HUES48 (cell line): ENCODE data around the gene GLB1L.
A peak's percentile ranks its signal among the peaks of the same experiment; 100 is the strongest.
"Not testable (repeated sequence)": the region's sequence is repeated elsewhere in the genome, so short reads cannot be mapped to it uniquely, and the experiment has no call there.

ENCODE experiments used
- H3K27ac ChIP-seq: one replicate; pipeline ENCODE4 v1.7.0; 2013; ENCODE audit warnings: low read depth, low read length, inconsistent platforms
- H3K27me3 ChIP-seq: 2 replicates; pipeline ENCODE4 v1.6.1; 2013; ENCODE audit warnings: mild to moderate bottlenecking, low read length; ENCODE audit not compliant: control insufficient read depth, insufficient read depth
- H3K36me3 ChIP-seq: 2 replicates; pipeline ENCODE4 v1.6.1; 2013; ENCODE audit warnings: low read length; ENCODE audit not compliant: control insufficient read depth, insufficient read depth
- H3K4me1 ChIP-seq: 2 replicates; pipeline ENCODE4 v1.6.1; 2013; ENCODE audit warnings: mild to moderate bottlenecking, low read length; ENCODE audit not compliant: control insufficient read depth, insufficient read depth
- H3K4me3 ChIP-seq: 2 replicates; pipeline ENCODE4 v1.5.1; 2013; ENCODE audit warnings: mild to moderate bottlenecking, low read depth, low read length
- H3K9ac ChIP-seq: 2 replicates; pipeline ENCODE4 v1.6.1; 2013; ENCODE audit warnings: mild to moderate bottlenecking, low read depth, low read length, moderate library complexity
- H3K9me3 ChIP-seq: 2 replicates; pipeline ENCODE4 v1.6.1; 2013; ENCODE audit warnings: low read length; ENCODE audit not compliant: control insufficient read depth, insufficient read depth

The GLB1L gene

DNA sequence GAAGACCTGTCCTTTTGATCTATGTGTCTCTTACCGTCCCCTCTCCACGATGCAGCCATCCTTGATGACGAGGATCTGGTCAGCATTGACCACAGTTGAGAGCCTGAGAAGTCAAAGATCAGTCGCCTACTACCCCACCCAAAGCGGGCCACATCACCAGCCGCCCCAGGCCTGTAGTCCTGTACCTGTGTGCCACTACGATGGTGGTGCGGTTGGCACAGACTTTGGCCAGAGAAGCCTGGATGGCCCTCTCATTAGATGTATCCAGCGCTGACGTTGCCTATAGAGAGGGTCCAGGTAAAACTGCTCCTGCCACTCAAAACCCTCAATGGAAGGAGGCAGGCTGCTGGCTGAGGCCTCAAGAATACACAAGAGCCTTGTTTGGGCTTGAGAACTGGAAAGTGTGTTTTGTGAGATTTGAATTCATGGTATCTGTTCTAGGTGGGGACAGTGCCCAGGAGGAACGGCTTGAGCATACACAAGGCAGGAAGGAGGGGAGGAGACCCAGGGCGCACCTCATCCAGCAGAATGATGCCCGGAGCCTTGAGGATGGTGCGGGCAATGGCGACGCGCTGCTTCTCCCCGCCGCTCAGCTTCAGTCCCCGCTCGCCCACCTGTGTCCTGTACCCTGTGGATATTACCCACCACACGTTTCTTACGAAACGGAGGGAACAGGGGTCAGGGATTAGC lies 34.9 kb downstream of the GLB1L start:
- Histone ChIP-seq H3K9me3 (no peaks in the 10 kb centered on the region), H3K36me3 (peaks cover 68% of the 10 kb centered on the region), H3K27me3 (no peaks in the 10 kb centered on the region), H3K4me1 (0 out of 2 replicates have a peak, but pooled peaks cover 5% of the 10 kb centered on the region), H3K9ac (no peak overlapping the region), H3K27ac (no peak overlapping the region), H3K4me3 (no peak overlapping the region)

DNA sequence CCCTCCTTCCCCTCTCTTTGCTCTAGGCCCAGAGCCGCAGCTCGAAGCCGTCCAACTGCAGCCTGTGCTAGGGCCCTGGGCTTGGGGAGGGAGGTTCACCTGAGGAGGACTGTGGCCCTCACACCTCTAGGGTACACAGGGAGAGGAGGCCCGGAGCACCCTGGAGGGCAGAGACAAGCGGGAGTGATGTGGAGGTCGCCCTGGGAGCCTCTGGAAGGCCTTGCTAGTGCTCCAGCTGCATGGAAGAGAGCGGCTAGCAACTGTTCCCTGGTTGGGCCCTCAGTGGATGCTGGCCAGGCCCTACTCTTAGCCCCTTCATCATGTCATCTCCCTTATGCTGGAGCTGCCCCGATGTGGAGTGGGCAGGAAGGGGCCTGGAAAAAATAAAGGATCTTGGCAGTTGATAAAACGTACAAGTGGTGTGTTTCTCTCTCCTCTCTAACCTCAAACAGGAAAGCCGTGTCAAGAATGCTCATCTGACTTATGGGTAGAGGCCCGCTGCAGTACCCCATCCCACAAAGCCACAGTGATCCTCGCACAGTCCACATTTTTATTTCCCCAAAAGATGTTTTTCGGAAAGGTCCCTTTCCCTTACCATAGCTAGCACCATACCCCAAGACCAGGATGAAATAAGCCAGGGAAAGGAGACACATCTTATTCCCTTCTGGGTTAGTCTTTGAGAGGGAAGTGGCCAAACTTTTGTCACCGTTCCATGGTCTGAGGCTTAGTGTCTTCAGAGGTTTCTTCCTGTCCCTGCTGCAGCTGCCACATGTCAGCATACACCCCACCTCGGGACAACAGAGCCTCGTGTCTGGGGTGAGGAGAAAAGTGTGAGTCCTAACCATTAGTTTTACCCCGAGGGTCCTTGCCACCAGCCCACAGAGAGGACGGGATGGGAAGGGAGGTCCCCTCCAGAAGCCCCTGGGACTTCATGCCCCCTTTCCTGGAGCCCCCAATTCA lies 35.7 kb downstream of the GLB1L start:
- Histone ChIP-seq H3K9ac (no peak overlapping the region), H3K4me1 (0 out of 2 replicates have a peak, but pooled peaks cover 5% of the 10 kb centered on the region), H3K4me3 (no peak overlapping the region), H3K27ac (no peak overlapping the region), H3K9me3 (no peaks in the 10 kb centered on the region), H3K36me3 (peaks cover 60% of the 10 kb centered on the region), H3K27me3 (no peaks in the 10 kb centered on the region)

DNA sequence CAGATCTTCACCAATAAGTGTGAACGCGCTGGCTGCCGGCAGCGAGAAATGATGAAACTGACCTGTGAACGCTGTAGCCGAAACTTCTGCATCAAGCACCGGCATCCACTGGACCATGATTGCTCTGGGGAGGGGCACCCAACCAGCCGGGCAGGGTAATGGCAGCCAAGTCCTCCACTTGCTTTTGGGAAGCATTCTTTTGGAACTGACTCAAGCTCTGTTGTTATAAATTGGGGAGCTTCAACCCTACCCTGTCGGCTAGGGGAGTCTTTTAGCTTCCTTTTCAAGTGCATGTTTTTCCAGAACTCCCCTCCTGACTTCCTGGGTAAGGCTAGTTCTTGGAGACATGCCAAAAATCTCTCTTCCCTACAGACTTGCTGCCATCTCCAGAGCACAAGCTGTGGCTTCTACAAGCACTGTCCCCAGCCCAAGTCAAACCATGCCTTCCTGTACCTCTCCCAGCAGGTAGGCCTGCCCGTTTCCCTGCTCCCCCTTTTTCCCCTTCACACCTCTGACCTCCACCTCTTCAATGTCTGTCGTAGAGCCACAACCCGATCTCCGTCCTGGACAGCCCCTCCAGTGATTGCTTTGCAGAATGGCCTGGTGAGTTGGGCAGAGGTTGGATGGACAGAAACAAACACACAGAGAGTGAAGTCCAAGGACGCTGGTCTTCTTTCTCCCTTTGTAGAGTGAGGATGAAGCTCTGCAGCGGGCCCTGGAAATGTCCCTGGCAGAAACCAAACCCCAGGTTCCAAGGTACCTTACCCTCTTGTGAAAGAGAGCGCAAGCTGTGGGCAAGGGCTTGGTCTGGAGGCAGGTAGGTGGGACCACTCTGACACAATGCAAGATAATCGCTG lies 37.1 kb downstream of the GLB1L start:
- Histone ChIP-seq H3K27ac (no peak overlapping the region), H3K4me1 (0 out of 2 replicates have a peak, but pooled peaks cover 5% of the 10 kb centered on the region), H3K36me3 (peaks cover 47% of the 10 kb centered on the region), H3K27me3 (no peaks in the 10 kb centered on the region), H3K9ac (no peak overlapping the region), H3K4me3 (no peak overlapping the region), H3K9me3 (no peaks in the 10 kb centered on the region)

DNA sequence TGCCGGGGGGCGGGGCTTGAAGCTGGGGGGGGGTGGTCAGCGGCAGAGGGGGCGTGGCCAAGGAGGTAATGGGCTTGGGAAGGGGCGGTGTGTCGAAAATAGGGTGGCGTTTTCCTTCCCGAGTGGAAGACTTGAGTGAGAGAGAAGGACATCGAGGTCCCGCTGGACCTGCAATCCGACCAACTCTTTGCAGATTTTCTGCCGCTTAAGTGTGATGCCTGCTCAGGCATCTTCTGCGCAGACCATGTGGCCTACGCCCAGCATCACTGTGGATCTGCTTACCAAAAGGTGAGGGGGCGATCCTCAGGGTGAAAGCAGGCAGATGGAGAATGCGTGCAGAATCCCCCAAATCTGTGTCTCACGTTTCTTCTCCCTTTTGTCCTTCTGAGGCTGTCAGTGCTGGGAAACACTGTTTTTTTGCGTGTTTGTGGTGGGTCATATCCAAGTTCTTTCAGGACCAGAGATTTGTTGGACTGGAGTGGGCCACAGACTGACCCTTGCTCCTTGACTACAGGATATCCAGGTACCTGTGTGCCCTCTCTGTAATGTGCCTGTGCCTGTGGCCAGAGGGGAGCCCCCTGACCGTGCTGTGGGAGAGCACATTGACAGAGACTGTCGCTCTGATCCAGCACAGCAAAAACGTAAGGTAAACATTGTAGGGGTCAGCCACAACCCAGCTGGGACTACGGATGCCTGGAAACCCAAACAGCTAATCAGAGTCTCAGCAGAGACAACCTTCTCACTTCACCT lies 37.9 kb downstream of the GLB1L start:
- Histone ChIP-seq H3K36me3 (peaks cover 40% of the 10 kb centered on the region), H3K27me3 (no peaks in the 10 kb centered on the region), H3K27ac (peak overlapping the region; percentile 91), H3K4me3 (peak overlapping the region; percentile 72), H3K9me3 (no peaks in the 10 kb centered on the region), H3K4me1 (0 out of 2 replicates have a peak, but pooled peaks cover 5% of the 10 kb centered on the region), H3K9ac (no peak overlapping the region)

DNA sequence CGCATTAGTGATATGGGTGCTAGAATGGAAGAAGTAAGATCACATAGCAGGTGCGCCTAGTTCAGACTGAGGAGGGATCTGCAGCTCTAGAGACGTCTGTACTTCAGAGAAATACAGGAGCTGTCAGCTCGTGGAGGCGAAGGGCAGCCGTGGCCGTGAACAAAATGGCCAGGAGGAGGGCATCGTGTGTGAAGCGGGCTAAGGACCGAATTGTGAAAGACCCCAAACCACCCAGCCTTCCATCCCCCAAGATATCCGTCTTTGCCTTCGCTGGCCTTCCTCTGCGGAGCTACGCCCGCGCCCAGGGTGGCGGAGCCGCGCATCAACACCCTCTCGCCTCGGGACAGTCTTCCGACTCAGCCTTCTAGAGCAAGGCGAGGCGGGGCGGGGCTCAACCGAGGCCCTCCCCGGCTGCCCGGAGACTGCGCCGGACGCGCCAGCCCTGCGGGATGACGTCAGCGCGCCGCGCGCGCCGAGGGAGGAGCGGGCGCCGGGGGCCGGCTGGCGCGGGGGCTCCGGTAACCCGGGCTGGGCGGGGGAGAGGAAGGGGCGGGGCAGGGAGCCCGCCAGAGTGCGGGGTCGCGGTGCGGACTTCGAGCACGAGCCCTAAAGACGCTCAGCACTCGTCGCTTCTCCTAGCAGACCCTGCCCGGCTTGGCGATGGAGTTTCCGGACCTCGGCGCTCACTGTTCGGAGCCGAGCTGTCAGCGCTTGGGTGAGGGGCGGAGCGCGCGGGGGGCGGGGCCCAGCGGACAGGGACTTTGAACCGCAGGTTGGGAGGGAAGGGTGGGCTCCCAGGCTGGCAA lies 38.7 kb downstream of the GLB1L start, which contains the start of gene ZFAND2B:
Gene ZFAND2B (plus strand): TSS at position 455 of the 806 bp plus-strand sequence. CDS start 206 bp downstream, at position 661.
- Histone ChIP-seq H3K27ac (peak within 1 kb of the TSS; percentile 91), H3K4me1 (0 out of 2 replicates have a peak, but pooled peaks cover 5% of the 10 kb centered on the region), H3K9ac (peak within 1 kb of the TSS; percentile 47), H3K36me3 (peaks cover 36% of the 10 kb centered on the region), H3K27me3 (no peaks in the 10 kb centered on the region), H3K9me3 (no peaks in the 10 kb centered on the region), H3K4me3 (peak within 1 kb of the TSS; percentile 72)

DNA sequence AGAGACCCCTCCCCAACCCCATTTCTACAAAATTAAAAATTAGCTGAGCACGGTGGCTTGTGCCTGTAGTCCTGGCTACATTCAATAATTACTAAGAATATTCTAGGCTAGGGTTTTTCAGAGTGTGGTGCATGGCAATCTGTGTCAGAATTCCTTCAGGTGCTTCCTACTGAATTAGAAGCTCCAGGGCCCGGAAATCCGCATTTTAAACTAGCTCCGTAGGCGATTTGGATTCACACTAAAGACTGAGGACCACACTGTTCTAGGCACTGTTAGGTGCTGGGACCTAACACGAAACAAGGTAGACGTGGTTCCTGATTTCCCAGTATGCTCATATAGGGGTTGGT lies 39.3 kb downstream of the GLB1L start:
- Histone ChIP-seq H3K27me3 (no peaks in the 10 kb centered on the region), H3K27ac (no peak overlapping the region), H3K36me3 (peaks cover 32% of the 10 kb centered on the region), H3K9ac (peak overlapping the region; percentile 47; the same call in 1 of the 2 replicates), H3K9me3 (no peaks in the 10 kb centered on the region), H3K4me1 (0 out of 2 replicates have a peak, but pooled peaks cover 5% of the 10 kb centered on the region), H3K4me3 (peak overlapping the region; percentile 72)

DNA sequence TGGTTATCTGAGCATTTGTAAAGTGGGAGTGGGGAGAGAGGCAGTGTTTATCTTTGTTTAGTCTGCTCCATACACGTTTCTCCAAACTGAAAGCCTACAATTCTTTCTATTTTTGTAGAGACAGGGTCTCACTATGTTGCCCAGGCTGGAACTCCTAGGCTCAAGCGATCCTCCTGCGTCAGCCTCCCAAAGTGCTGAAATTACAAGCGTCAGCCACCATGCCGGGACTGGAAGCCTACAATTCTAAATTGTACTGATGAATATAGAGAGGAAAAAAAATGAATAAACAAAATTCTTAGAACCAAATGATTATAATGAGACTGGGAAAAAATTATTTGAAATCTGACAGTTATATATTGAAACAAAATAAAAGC lies 40.1 kb downstream of the GLB1L start:
- H3K4me3 ChIP-seq: no peak overlapping the region
- H3K36me3 ChIP-seq: peaks cover 24% of the 10 kb centered on the region

DNA sequence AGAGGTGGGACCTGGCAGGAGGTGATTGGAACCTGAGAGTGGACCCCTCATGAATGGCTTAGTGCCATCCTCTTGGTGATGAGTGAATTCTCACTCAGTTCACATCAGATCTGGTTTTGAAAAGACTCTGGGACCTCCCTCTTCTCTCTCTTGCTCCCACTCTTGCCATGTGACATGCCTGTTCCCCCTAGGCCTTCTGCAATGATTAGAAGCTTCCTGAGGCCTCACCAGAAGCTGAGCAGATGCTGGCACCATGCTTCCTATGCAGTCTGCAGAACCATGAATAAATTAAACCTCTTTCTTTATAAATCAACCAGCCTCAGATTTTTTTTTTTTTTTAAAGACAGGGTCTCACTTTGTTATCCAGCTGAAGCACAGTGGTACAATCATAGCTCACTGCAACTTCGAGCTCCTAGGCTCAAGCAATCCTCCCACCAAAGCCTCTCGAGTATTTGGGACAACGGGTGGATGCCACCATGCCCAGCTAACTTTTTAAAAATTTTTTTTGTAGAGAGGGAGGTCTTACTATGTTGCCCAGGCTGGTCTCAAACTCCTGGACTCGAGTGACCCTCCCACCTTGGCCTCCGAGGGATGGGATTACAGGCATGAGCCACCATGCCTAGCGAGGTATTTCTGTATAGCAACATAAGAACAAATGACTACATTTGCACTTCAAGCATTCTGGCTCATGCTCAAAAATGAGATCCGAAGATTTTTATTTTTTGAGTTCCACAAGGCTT lies 40.6 kb downstream of the GLB1L start:
- no peak overlapping the region for H3K4me3 ChIP-seq
- H3K36me3 ChIP-seq: peaks cover 19% of the 10 kb centered on the region
- H3K4me1 ChIP-seq: 0 out of 2 replicates have a peak, but pooled peaks cover 5% of the 10 kb centered on the region
- H3K9me3 ChIP-seq: no peaks in the 10 kb centered on the region
- no peak overlapping the region for H3K27ac ChIP-seq
- H3K9ac ChIP-seq: no peak overlapping the region
- H3K27me3 ChIP-seq: no peaks in the 10 kb centered on the region

More for the DNA sequence above, 40.1 kb downstream of the GLB1L start:
- Histone ChIP-seq H3K9ac (no peak overlapping the region), H3K9me3 (no peaks in the 10 kb centered on the region), H3K27ac (no peak overlapping the region), H3K27me3 (no peaks in the 10 kb centered on the region), H3K4me1 (0 out of 2 replicates have a peak, but pooled peaks cover 5% of the 10 kb centered on the region)

DNA sequence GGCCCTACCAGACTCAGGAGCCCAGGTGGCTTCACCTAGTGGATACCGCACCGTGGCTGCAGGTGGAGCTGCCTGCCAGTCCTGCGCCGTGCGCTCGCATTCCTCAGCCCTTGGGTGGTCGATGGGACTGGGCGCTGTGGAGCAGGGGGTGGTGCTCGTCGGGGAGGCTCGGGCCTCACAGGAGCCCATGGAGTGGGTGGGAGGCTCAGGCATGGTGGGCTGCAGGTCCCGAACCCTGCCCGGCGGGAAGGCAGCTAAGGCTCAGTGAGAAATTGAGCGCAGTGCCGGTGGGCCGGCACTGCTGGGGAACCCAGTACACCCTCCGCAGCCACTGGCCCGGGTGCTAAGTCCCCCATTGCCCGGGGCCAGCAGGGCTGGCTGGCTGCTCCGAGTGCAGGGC lies 43.9 kb downstream of the GLB1L start:
- not testable (repeated sequence) for H3K27ac ChIP-seq, H3K9ac ChIP-seq, H3K27me3 ChIP-seq, H3K36me3 ChIP-seq, H3K4me1 ChIP-seq, H3K4me3 ChIP-seq, H3K9me3 ChIP-seq
